Measurements from ENCODE around the gene UBE2E2. TPM values are rescaled to one million over a fixed set of nuclear protein-coding genes. Genes with fewer than 3 reads are reported as not detected.

UBE2E2 gene
- total RNA-seq, 2 experiments from 2014 or later = 14.1 to 20.2 TPM

- H3K36me3 Mint-ChIP-seq (ENCODE audit: low read depth) = no peaks in the 10 kb centered on the region
- H3K36me3 ChIP-seq (ENCODE audit: insufficient read depth, low read length) = no peaks in the 10 kb centered on the region
- no peak overlapping the region for H3K27ac ChIP-seq (ENCODE audit: low read depth in 1 of 2, low read length in 2 of 2)
- no peaks in the 10 kb centered on the region for H3K27me3 Mint-ChIP-seq
- no peak for TF ChIP-seq CTCF (IDR thresholded peaks at IDR 0.05)
- no peak for DNase-seq
- H3K9me3 ChIP-seq (ENCODE audit: control insufficient read depth in 1 of 2, insufficient read depth in 1 of 2, low read length in 2 of 2) = no peaks in the 10 kb centered on the region
- no peaks in the 10 kb centered on the region for H3K4me1 Mint-ChIP-seq (ENCODE audit: low read depth)
- H3K27me3 ChIP-seq (ENCODE audit: control insufficient read depth in 1 of 2, insufficient read depth in 2 of 2, low read length in 2 of 2) = no peaks in the 10 kb centered on the region
- intact Hi-C loops (cut with DNase I, micrococcal nuclease) = no loop called here
- H3K4me1 ChIP-seq (ENCODE audit: insufficient read depth, low read length) = no peaks in the 10 kb centered on the region
- CTCF ChIA-PET = no interaction called here
- no peak overlapping the region for H3K4me3 ChIP-seq (ENCODE audit: low read length)
- H3K4me3 Mint-ChIP-seq = no peak overlapping the region
- POLR2A ChIA-PET = no interaction called here
- no peak overlapping the region for H3K27ac Mint-ChIP-seq
- H3K9me3 Mint-ChIP-seq = no peaks in the 10 kb centered on the region
- ATAC-seq (ENCODE audit: poor library complexity) = no peak
These were observed 381.0 kb downstream of the UBE2E2 start for GRCh38 chr3:23583980-23584740.

- no peaks in the 10 kb centered on the region for H3K27me3 ChIP-seq (ENCODE audit: control insufficient read depth in 1 of 2, insufficient read depth in 2 of 2, low read length in 2 of 2)
- ATAC-seq (ENCODE audit: poor library complexity) (no peak), DNase-seq (no peak)
- no peaks in the 10 kb centered on the region for H3K36me3 ChIP-seq (ENCODE audit: insufficient read depth, low read length)
- Mint-ChIP-seq H3K4me1 (ENCODE audit: low read depth) (no peaks in the 10 kb centered on the region), H3K9me3 (no peaks in the 10 kb centered on the region), H3K36me3 (ENCODE audit: low read depth) (no peaks in the 10 kb centered on the region), H3K4me3 (no peak overlapping the region), H3K27ac (no peak overlapping the region), H3K27me3 (no peaks in the 10 kb centered on the region)
- TF ChIP-seq CTCF (IDR thresholded peaks at IDR 0.05) = no peak
- ChIA-PET POLR2A (no interaction called here), CTCF (no interaction called here)
- intact Hi-C loops (cut with DNase I, micrococcal nuclease) = no loop called here
- H3K4me1 ChIP-seq (ENCODE audit: insufficient read depth, low read length) = no peaks in the 10 kb centered on the region
- H3K9me3 ChIP-seq (ENCODE audit: control insufficient read depth in 1 of 2, insufficient read depth in 1 of 2, low read length in 2 of 2) = no peaks in the 10 kb centered on the region
- no peak overlapping the region for H3K27ac ChIP-seq (ENCODE audit: low read depth in 1 of 2, low read length in 2 of 2)
- no peak overlapping the region for H3K4me3 ChIP-seq (ENCODE audit: low read length)
These were observed 384.4 kb downstream of the UBE2E2 start for GRCh38 chr3:23587513-23587912.

GRCh38 chr3:23588547-23588946, 385.4 kb downstream of the UBE2E2 start:
- intact Hi-C loops (cut with DNase I, micrococcal nuclease) = no loop called here
- POLR2A ChIA-PET = no interaction called here
- no peaks in the 10 kb centered on the region for H3K27me3 ChIP-seq (ENCODE audit: control insufficient read depth in 1 of 2, insufficient read depth in 2 of 2, low read length in 2 of 2)
- H3K4me1 ChIP-seq (ENCODE audit: insufficient read depth, low read length) = no peaks in the 10 kb centered on the region
- H3K9me3 ChIP-seq (ENCODE audit: control insufficient read depth in 1 of 2, insufficient read depth in 1 of 2, low read length in 2 of 2) = no peaks in the 10 kb centered on the region
- H3K27ac ChIP-seq (ENCODE audit: low read depth in 1 of 2, low read length in 2 of 2) = no peak overlapping the region
- DNase-seq = no peak
- Mint-ChIP-seq H3K9me3 (no peaks in the 10 kb centered on the region), H3K27me3 (no peaks in the 10 kb centered on the region), H3K36me3 (ENCODE audit: low read depth) (no peaks in the 10 kb centered on the region), H3K4me3 (no peak overlapping the region), H3K4me1 (ENCODE audit: low read depth) (no peaks in the 10 kb centered on the region), H3K27ac (no peak overlapping the region)
- ATAC-seq (ENCODE audit: poor library complexity) = no peak
- no peak overlapping the region for H3K4me3 ChIP-seq (ENCODE audit: low read length)
- CTCF ChIA-PET = no interaction called here
- H3K36me3 ChIP-seq (ENCODE audit: insufficient read depth, low read length) = no peaks in the 10 kb centered on the region
- no peak for TF ChIP-seq CTCF (IDR thresholded peaks at IDR 0.05)

Data from CD4-positive, alpha-beta T cell (primary cell).